Activated CD8-positive, alpha-beta memory T cell treated with anti-CD3 and anti-CD28 coated beads for 24 hours (primary cell): Measurements from ENCODE around the gene ATP2C2.

Experiments used
- DNase-seq: peaks from one replicate; pipeline ENCODE4 v3.0.0-alpha.2; 2020

Gene ATP2C2

GRCh38 chr16:84481051-84481735 is 112.9 kb downstream of the ATP2C2 start:
- peak; percentile 26 for DNase-seq

- peak; percentile 49 for DNase-seq
These were observed 113.9 kb downstream of the ATP2C2 start for GRCh38 chr16:84482001-84482891.

GRCh38 chr16:84482951-84483881 is 114.9 kb downstream of the ATP2C2 start:
- DNase-seq: peak; percentile 40

DNA sequence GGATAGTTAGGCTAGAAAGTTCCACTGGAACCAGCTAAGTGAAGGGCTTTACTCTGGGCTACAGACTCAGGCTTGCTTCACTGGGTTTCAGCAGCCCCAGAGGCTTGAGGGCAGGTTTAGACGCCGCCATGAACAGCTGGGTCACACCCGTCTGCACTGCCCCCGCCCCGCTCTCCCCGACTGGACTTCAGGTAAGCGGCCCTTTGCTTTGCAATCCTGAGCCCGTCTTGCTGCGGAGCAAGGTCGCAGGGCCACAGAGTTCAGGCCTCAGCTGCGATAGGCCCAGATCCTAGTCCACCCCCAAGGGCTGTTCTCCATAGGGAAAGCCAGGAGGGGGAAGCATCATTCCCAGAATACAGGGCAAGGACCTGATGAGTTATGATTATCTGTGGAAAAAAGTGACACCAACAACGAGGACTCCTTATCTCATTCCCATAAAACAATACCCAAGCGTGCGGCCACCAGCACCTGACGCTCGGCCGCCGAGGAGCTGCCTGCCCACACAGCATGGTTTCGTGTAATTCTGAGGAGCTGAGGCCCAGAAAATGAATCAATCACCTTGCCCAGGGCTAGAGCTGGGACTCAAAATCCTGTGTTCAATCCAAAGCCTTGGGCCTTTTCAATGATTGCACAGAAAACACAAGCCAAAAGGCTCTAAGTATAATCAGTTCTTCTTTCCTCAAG is 115.7 kb downstream of the ATP2C2 start:
- no peak for DNase-seq

- no peak for DNase-seq
These were observed 116.4 kb downstream of the ATP2C2 start for GRCh38 chr16:84484579-84485254.

GRCh38 chr16:84485255-84486010 is 117.1 kb downstream of the ATP2C2 start:
- no peak for DNase-seq

GRCh38 chr16:84486126-84486525 is 117.8 kb downstream of the ATP2C2 start:
- no peak for DNase-seq

GRCh38 chr16:84486551-84487235 is 118.4 kb downstream of the ATP2C2 start:
- no peak for DNase-seq

- no peak for DNase-seq
These were observed 119.0 kb downstream of the ATP2C2 start for GRCh38 chr16:84487358-84487757.

DNA sequence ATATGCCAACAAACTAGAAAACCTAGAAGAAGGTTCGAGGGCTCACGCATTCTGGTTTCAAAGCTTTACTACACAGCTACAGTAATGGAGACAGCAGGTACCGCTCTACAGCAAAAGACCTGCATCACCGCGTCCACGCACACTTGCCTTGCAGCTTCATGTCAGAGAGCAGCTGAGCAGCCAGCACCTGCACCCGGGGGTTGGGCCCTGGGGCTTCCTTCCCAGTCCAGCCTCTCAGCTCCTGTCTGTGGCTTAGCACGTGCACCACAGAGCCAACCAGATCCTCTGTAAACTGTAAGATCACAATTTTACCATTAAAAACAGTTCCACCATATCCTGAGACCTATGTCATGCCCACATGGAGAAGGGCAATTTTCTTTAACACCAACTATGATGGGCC is 120.8 kb downstream of the ATP2C2 start:
- DNase-seq: no peak

- no peak for DNase-seq
These were observed 127.2 kb downstream of the ATP2C2 start for GRCh38 chr16:84495506-84495905.

- peak; percentile 11 for DNase-seq
These were observed 128.7 kb downstream of the ATP2C2 start for GRCh38 chr16:84496991-84497390.

DNA sequence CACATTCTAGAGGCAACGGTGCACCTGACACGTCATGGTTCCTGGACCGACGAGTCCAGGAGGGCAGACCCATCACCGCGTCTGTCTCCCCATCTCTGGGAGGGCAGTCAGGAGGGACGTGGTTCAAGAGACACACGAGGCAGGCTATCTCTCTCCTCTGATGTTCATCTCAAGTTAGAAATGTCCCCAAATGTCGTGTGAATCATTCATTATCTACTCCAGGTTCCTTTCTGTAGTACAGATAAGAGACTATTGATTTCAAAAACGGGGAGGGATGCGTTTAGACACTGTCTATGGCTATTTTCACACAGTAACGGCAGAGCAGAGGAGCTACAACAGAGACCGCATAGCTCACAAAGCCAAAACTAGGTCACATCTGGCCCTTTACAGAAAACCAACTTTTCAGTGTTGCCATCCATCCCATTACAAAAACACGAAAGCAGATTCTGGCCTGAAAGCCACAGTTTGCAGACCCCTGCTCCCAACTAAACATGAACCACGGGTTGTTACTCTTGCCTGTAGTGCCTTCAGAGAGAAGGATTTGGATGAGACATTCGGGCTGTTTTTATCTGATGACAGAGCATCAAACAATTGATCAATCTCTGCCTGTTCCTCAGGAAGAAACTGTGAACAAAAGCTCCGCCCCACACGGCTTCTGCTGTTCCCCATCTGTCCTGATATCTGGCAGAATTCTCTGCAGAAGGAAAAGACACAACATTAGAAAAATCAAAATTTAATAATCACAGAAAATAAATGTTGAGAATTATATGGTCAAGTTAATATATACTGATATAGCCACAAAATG is 129.3 kb downstream of the ATP2C2 start:
- DNase-seq: peak; percentile 11

- DNase-seq: no peak
These were observed 129.9 kb downstream of the ATP2C2 start for GRCh38 chr16:84498223-84498610.

DNA sequence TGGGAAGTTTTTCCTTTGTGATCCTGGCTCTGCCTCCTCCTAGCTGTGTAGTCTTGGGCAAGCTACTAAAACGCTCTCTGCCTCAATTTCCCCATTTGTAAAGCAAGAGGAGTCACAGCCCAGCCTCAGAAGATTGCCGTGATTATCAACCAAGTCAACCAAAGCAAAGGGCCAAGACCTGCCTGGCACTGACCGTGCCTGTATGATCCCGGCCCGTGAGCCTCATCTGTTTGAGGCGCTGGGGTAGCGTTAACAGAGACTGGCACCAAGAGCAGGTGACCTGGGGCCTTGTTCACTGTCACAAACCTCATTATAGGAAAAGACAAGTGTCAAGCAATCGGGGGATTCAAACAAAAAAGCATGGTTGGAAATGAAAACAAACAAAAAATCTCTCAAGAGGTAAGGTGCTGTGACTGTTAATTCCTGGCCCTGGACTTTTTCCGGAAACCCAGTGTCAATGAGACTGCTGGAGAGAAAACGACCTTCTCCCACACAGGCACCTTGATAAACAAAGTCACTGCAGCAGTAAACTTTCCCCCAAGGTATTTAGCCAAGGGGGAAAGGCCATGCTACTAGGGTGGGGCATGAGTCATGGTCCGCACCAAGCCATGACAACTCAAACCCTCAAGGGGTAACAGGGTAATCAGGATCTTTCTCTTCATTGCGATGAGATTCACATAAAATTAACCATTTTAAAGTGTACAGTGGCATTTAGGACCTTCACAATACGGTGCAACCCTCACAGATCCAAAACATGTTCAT is 130.7 kb downstream of the ATP2C2 start:
- no peak for DNase-seq

- no peak for DNase-seq
These were observed 131.3 kb downstream of the ATP2C2 start for GRCh38 chr16:84499638-84500037.

- no peak for DNase-seq
These were observed 132.2 kb downstream of the ATP2C2 start for GRCh38 chr16:84500531-84500930.

DNA sequence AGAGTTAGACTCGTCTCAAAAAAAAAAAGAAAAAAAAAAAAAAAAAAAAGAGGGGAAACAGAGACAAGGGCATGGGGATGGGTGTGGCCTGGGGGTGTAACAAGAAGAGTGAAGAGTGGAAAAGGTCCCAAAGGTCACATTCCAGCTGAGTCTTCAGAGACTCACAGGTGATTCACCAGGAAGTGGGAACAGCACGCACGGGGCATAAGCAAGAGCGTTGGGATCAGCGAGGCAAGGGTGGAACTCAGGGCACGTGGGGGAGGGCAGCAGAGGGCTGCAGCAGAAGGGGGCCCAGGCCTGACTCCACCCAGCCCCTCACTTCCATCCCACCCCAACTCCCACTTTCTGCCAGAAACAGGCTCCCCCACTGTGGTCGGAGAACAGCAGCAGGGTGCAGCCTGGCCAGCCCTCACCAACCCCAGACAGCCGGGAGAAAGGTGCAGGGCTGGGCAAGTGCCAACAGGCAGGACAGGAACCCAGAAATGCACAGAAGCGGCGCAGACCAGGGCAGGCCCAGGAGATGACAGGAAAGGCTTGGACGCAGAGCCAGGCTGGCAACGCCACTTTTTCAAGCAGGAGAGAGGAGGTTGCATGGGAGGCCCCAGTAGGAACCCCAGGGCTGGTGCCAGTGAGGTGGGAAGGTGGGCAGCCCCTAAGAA is 132.9 kb downstream of the ATP2C2 start:
- DNase-seq: no peak
